Measurements from ENCODE around the gene PARP1. TPM values are rescaled to one million over a fixed set of nuclear protein-coding genes. Genes with fewer than 3 reads are reported as not detected.
A peak's percentile ranks its signal among the peaks of the same experiment; 100 is the strongest.

Gene PARP1
- total and polyA plus RNA-seq, 8 donors = 78.7 to 153 (median 129) TPM

DNA sequence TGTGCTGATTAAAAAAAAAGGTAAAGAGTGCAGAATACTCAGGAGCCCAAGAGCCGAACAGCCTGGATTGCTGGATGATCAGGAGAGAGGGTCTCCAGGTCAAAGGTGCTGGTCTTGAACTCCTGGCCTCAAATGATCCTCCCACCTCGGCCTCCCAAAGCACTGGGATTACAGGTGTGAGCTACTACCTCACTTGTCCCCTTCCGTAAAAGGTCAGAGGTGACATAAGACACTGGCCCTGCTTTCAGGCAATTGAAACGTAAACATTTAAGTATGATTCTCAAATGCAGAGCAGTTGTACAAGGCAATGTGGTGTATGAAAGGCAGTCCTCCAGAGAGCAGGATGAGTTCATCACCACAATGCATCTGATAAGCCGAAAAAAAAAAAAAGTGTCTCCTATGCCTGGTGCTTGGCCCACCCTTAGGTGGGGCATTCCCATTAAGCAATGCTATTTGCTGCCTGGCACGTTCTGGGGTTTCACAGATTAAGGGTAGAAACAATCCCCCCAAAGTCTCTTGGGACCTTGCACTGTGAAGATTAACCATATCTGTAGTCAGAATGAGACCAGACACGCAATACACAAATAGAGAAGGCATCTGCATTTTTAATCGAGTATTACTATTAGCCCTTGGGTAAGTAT lies 47.7 kb downstream of the PARP1 start:
- no peaks in the 10 kb centered on the region for H3K27me3 ChIP-seq
- ATAC-seq (no peak), DNase-seq (no peak)
- no peak for TF ChIP-seq CTCF (IDR thresholded peaks at IDR 0.05)
- peaks cover 0 to 95% of the 10 kb centered on the region in 2 donors for H3K36me3 ChIP-seq
- H3K9me3 ChIP-seq = no peaks in the 10 kb centered on the region
- H3K4me3 ChIP-seq = no peak overlapping the region
- no peak overlapping the region for H3K27ac ChIP-seq
- no peaks in the 10 kb centered on the region for H3K4me1 ChIP-seq
- intact Hi-C loops (cut with DNase I) = no loop called here

GRCh38 chr1:226357416-226357815 lies 50.5 kb downstream of the PARP1 start:
- no peak overlapping the region for H3K4me3 ChIP-seq
- no peak overlapping the region for H3K27ac ChIP-seq
- no peaks in the 10 kb centered on the region for H3K9me3 ChIP-seq
- intact Hi-C loops (cut with DNase I) = no loop called here
- ATAC-seq = no peak
- H3K4me1 ChIP-seq = no peaks in the 10 kb centered on the region
- H3K36me3 ChIP-seq = peaks cover 0 to 67% of the 10 kb centered on the region in 2 donors
- no peak for TF ChIP-seq CTCF (IDR thresholded peaks at IDR 0.05)
- no peaks in the 10 kb centered on the region for H3K27me3 ChIP-seq
- DNase-seq = no peak

DNA sequence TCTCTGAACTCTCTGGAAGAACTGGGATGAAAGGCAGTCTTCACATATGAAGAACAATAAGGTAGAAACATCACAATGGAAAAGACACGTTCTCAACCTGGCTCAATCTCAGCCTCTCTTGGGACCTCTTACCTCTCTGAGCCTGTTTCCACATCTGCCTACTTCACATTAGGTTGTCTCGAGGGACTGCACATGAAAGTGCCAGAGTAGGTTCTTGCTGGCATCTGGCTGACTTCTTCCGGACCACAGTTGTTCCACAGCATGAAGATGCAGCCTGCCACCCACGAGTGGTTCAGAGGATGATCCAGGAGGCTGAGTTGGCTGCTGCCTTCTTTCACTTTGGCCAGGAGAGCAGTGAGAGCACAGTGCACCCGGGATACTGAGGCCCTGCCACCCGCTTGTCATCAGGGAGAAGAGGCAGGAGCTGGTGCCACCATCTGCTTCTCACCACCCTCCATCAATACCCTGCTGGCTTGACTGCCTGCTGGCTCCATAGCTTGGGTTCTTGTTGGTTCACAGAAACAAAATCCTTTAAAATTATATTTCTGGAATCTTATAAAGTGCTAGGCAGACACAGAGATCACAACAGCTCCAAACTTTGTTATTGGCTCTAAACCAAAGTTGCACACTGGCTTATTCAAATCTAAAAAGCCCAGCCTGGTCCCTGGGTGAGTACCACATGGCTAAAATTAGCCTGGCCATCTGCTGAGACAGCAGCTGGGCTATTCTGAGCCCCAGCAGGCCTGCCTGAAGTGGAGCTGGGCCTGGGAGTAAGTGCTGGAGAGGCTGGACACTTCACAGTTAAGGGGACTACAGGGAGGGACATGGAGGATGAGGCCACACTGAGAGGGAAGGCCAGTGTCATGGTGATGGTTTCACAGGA lies 52.0 kb downstream of the PARP1 start:
- H3K4me3 ChIP-seq = no peak overlapping the region
- H3K36me3 ChIP-seq = peaks cover 0 to 51% of the 10 kb centered on the region in 2 donors
- no peaks in the 10 kb centered on the region for H3K4me1 ChIP-seq
- intact Hi-C loops (cut with DNase I) = no loop called here
- ATAC-seq (no peak), DNase-seq (peak in 1 of 4 donors; percentile 30)
- no peak overlapping the region for H3K27ac ChIP-seq
- no peak for TF ChIP-seq CTCF (IDR thresholded peaks at IDR 0.05)
- no peaks in the 10 kb centered on the region for H3K9me3 ChIP-seq
- no peaks in the 10 kb centered on the region for H3K27me3 ChIP-seq

- intact Hi-C loops (cut with DNase I) = no loop called here
- H3K27ac ChIP-seq = no peak overlapping the region
- peaks cover 0 to 43% of the 10 kb centered on the region in 2 donors for H3K36me3 ChIP-seq
- no peak overlapping the region for H3K4me3 ChIP-seq
- DNase-seq (no peak), ATAC-seq (no peak)
- no peaks in the 10 kb centered on the region for H3K9me3 ChIP-seq
- TF ChIP-seq CTCF (IDR thresholded peaks at IDR 0.05) = no peak
- H3K4me1 ChIP-seq = no peaks in the 10 kb centered on the region
- H3K27me3 ChIP-seq = no peaks in the 10 kb centered on the region
Observed at GRCh38 chr1:226355016-226355415, 52.9 kb downstream of the PARP1 start.
